NCI-H1417 treated with DMSO at 0.1 percent for 48 hours (cell line): ENCODE results near the gene DOC2A.
"Not testable (repeated sequence)": the region's sequence is repeated elsewhere in the genome, so short reads cannot be mapped to it uniquely, and the experiment has no call there.

Source experiments
- DNase-seq: peaks from one replicate; lab custom pipeline; 2025; lab: John Stamatoyannopoulos, UW

Gene DOC2A

DNA sequence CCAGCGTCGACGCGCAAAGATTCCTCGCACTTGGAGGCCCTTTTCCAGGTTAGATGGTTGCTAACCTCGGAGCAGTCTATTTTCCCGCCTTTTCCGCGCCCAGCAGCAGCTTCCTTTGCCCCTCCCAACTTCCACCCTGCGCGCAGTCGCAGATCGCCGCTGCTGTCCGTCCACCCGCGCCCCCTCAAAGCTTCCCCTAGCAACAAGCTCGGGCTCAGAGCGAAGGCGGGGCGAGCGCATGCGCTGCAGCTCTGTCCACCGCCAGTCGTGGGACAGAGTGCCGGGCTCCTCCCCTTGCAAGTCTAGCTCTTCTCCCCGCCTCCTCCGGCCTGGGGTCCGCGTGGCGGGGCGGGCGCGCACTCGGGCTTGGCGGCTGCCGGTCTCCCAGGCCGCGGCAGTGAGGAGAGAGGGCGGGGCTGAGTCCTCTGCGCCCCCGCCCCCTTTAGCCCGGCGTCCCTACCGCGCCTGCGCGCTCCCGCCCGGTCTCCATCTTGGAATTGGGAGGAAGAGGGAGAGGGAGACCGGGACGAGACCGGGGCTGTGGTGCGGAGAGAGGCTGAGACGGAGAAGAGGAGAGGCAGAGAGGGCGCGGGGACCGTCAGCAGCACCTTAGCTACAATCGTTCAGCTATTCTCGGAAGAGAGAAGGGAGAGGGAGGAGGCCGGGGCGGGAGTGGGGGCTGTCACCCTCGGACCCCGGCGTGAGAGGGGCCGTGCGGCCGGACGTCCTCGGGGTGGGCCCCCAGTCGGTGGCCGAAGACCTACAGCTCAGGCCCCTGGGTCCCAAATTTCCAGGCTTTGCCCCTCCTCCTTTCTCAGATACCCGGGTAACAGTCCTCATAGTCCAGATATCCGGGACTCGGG, 37.2 kb downstream of the DOC2A start, which contains the start of gene TAOK2:
Gene TAOK2, plus strand, starts transcription at position 485 of the 863 bp plus-strand sequence. CDS start 3,905 bp downstream, outside the sequence.
- peak; percentile 87 for DNase-seq

GRCh38 chr16:29972992-29973383, 37.8 kb downstream of the DOC2A start:
- DNase-seq, result no peak

- no peak for DNase-seq
Observed at GRCh38 chr16:29972500-29972899, 38.3 kb downstream of the DOC2A start.

DNA sequence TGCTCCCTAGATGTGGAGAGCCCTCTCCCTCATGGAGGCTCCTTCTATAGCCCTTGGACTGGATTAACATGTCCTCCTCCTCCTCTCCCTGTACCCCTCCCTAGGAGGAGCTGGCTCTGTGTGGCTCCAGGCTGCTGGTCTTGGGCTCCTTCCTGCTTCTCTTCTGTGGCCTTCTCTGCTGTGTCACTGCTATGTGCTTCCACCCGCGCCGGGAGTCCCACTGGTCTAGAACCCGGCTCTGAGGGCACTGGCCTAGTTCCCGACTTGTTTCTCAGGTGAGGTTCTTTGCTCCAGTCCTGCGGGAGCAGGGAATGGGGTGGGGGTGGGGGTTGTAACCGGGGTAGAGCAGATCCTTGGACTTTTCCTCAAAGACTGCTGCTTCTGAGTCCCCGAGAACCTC, 39.5 kb downstream of the DOC2A start:
- DNase-seq, result no peak

DNA sequence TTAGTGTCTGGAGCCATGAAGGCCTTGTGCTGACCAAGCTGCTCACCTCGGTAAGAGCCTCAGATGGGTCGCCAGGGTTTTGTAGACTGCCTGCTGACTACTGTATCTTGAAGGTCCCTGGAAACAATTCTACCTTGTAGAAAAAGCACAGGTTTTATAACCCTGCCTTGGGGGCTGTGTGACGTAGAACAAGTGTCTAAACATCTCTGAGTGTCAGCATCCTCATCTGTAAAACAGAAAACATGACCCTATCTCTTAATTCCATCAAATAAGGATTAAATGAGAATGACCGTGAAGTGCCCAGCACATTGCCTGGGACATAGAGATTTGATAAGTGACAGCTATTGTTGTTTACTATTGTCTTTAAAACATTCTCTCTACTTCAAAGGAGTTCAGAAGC, 42.6 kb downstream of the DOC2A start:
- DNase-seq, result no peak

GRCh38 chr16:29963021-29963743, 47.6 kb downstream of the DOC2A start:
- no peak for DNase-seq

DNA sequence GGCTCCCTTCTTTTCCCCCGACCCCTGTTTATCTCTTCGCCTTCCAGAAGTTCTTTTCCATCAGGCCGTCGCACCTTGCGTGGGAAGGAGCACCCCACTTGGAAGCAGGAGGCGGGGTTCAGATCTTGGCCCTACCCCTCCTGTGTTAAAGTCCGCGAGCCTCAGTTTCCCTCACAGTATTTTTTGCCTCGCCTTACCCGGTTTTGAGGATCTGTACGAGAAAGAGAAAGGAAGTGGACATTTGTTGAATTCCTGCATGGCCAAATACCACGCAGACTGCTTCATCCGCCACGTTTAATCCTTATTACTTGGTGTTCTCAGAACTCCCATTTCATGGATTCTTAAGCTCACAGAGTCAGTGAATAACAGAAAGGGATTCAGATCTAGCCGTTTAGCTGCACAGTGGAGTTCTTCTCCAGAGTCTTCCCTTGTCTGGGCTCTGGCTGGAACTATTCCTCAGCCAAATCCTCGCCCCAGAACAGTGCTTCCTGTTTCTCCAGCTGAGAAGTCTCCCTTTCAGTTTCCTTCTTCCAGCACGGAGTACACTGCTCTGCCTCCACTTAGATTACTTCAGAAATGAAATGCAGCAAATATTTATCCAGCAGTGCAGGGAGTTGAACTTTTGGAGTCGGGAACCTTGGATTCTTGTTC, 48.4 kb downstream of the DOC2A start:
- DNase-seq, result no peak

DNA sequence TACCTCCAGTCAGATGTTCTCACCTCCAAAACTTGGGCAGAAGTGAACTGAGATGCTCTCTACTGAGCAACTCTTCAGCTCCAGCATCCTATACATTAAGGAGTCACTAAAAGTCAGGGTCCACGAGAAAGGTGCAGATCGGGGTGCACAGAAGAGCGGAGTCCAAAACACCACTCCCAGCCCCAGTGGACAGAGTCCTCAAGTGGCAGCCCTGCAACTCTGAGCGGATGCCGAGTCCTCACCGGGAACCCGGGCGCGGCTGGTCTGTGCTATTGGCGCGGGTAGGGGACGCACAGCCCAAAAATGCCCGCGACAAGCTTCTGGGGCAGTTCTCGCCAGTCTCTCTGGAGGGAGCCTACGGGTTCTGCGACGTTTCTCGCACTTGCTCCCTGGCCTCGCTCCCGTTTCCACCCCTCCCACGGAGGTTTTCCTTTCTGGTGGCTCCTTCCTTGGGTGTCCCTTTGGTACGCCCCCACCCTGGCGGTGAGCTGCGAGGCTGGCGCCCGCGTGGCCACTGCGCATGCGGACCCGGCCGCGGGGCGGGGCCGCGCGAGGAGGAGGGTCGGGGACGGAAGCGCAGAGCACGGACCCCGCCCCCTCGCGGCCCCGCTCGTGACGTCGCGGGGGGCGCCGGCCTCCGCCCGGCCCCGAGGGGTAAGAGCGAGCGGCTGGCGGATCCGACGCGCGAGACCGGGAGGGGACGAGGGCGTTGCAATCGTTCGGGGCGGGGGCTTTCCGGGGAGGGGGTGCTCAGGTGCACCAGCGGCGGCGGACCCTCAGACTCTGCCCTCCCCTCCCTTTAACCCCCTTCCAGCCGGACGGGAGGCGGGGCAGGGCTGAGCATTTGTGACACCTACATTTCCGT, 49.1 kb downstream of the DOC2A start, which contains the start of gene TMEM219:
Gene TMEM219, plus strand, starts transcription at position 601 of the 865 bp plus-strand sequence. CDS start 1,065 bp downstream, outside the sequence.
- DNase-seq, result peak; percentile 68

GRCh38 chr16:29961127-29961478, 49.7 kb downstream of the DOC2A start:
- no peak for DNase-seq

GRCh38 chr16:29959821-29960220, 51.0 kb downstream of the DOC2A start:
- DNase-seq, result not testable (repeated sequence)

DNA sequence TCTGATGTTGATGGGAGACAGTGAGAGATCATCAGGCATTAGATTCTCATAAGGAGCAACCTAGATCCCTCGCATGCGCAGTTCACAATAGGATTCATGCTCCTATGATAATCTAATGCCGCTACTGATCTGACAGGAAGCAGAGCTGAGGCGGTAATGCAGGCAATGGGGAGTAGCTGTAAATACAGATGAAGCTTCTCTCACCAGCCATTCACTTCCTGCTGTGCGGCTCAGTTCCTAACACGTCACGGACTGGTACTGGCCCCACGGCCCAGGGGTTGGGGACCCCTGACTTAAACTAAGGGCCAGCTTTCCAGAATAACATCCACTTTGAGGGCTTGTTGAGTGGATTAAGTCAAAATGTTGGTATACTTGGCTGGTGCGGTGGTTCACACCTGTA, 51.5 kb downstream of the DOC2A start:
- no peak for DNase-seq

GRCh38 chr16:29958756-29959155, 52.1 kb downstream of the DOC2A start:
- DNase-seq, result no peak
